GM23338 (cell line): ENCODE measurements around the gene R3HCC1L. TPM values are rescaled to one million over a fixed set of nuclear protein-coding genes. Genes with fewer than 3 reads are reported as not detected.
A peak's percentile ranks its signal among the peaks of the same experiment; 100 is the strongest.
"Not testable (repeated sequence)": the region's sequence is repeated elsewhere in the genome, so short reads cannot be mapped to it uniquely, and the experiment has no call there.

Experiments
- ATAC-seq: fragments of 200-7000 bp; cut with Tn5 transposase; 3 replicates; pipeline ENCODE4 v1.9.1; 2020
- DNase-seq: peaks from one replicate; pipeline ENCODE4 v3.0.0-alpha.2; 2015; ENCODE audit warnings: low spot score
- H2AFZ ChIP-seq: fragments of 200-600 bp; sonication (generic); 2 replicates; pipeline ENCODE4 v1.8.0; 2016; ENCODE audit warnings: antibody characterized with exemption, mild to moderate bottlenecking, moderate library complexity
- H3F3A ChIP-seq: fragments of 200-600 bp; sonication (generic); replicated peaks from 2 replicates; pipeline ENCODE4 v1.8.0; 2017; ENCODE audit warnings: antibody characterized with exemption, mixed run types, low read depth
- H3K27ac ChIP-seq: fragments of 200-600 bp; sonication (generic); 2 replicates; pipeline ENCODE4 v1.6.1; 2016; ENCODE audit warnings: low read depth
- H3K27me3 ChIP-seq: fragments of 200-600 bp; sonication (generic); 2 replicates; pipeline ENCODE4 v1.8.0; 2016; ENCODE audit warnings: mild to moderate bottlenecking, mixed run types, moderate library complexity; ENCODE audit not compliant: insufficient read depth
- H3K36me3 ChIP-seq: fragments of 200-600 bp; sonication (generic); 2 replicates; pipeline ENCODE4 v1.8.0; 2016; ENCODE audit warnings: mild to moderate bottlenecking; ENCODE audit not compliant: insufficient read depth
- H3K4me1 ChIP-seq: fragments of 200-600 bp; sonication (generic); 2 replicates; pipeline ENCODE4 v1.8.0; 2016; ENCODE audit warnings: mild to moderate bottlenecking, moderate library complexity; ENCODE audit not compliant: insufficient read depth
- H3K4me2 ChIP-seq: fragments of 200-600 bp; sonication (generic); 2 replicates; pipeline ENCODE4 v1.7.1; 2017; ENCODE audit warnings: mixed run types
- H3K4me3 ChIP-seq: fragments of 200-600 bp; sonication (generic); 2 replicates; pipeline ENCODE4 v1.6.1; 2016; ENCODE audit warnings: mixed run types
- H3K79me2 ChIP-seq: fragments of 200-600 bp; sonication (generic); replicated peaks from 2 replicates; pipeline ENCODE4 v1.8.0; 2017; ENCODE audit warnings: mild to moderate bottlenecking; ENCODE audit not compliant: insufficient read depth
- H3K9me2 ChIP-seq: fragments of 200-600 bp; sonication (generic); 2 replicates; pipeline ENCODE4 v1.8.0; 2017; ENCODE audit not compliant: insufficient read depth
- H4K20me1 ChIP-seq: fragments of 200-600 bp; sonication (generic); replicated peaks from 2 replicates; pipeline ENCODE4 v1.8.0; 2017; ENCODE audit warnings: mild to moderate bottlenecking; ENCODE audit not compliant: insufficient read depth
- H3K27ac Mint-ChIP-seq: 2 replicates; pipeline ENCODE4 v1.8.0; 2020; ENCODE audit warnings: inconsistent platforms, mild to moderate bottlenecking, moderate library complexity, mixed read lengths
- H3K27me3 Mint-ChIP-seq: 3 replicates; pipeline ENCODE4 v1.8.0; 2022; ENCODE audit warnings: low read depth, mild to moderate bottlenecking, moderate library complexity, mixed read lengths, inconsistent platforms; ENCODE audit not compliant: insufficient read depth, poor library complexity
- H3K36me3 Mint-ChIP-seq: 3 replicates; pipeline ENCODE4 v1.8.0; 2021; ENCODE audit warnings: low read depth, mild to moderate bottlenecking, inconsistent platforms, moderate library complexity, mixed read lengths
- H3K4me1 Mint-ChIP-seq: 3 replicates; pipeline ENCODE4 v1.8.0; 2020; ENCODE audit warnings: mild to moderate bottlenecking, inconsistent platforms, mixed read lengths
- H3K4me3 Mint-ChIP-seq: 3 replicates; pipeline ENCODE4 v1.8.0; 2021; ENCODE audit warnings: moderate library complexity, mild to moderate bottlenecking, inconsistent platforms, mixed read lengths
- H3K9me3 Mint-ChIP-seq: 3 replicates; pipeline ENCODE4 v1.8.0; 2020; ENCODE audit warnings: moderate library complexity, mild to moderate bottlenecking, inconsistent platforms, mixed read lengths
- CTCF ChIP-seq, 2 experiments: fragments of 200-600 bp in 1 of 2; sonication (generic) in 1 of 2; conservative IDR thresholded peaks; 2 replicates each; pipeline versions ENCODE4 v1.5.1 to v1.6.1; 2016 to 2017; ENCODE audit warnings: antibody characterized with exemption in 2 of 2, low read depth in 2 of 2, mild to moderate bottlenecking in 2 of 2, moderate library complexity in 1 of 2
- EZH2 ChIP-seq: fragments of 200-600 bp; sonication (generic); IDR thresholded peaks from one replicate; pipeline ENCODE4 v1.8.0; 2017; ENCODE audit warnings: antibody characterized with exemption, mild to moderate bottlenecking, low read depth; ENCODE audit not compliant: unreplicated experiment
- JUNB ChIP-seq: IDR thresholded peaks from one replicate; pipeline ENCODE4 v1.6.1; 2016; ENCODE audit warnings: antibody characterized with exemption; ENCODE audit not compliant: unreplicated experiment
- ZNF331 ChIP-seq: fragments of 250-450 bp; sonication (Bioruptor Pico); IDR thresholded peaks from 2 replicates; pipeline ENCODE4 v1.5.0; 2020; ENCODE audit warnings: low read depth, mild to moderate bottlenecking, moderate library complexity
- ZNF462 ChIP-seq: fragments of 250-450 bp; sonication (Bioruptor Pico); IDR thresholded peaks from 2 replicates; pipeline ENCODE4 v1.5.0; 2020; ENCODE audit warnings: mild to moderate bottlenecking, moderate library complexity
- polyA plus RNA-seq: library from polyadenylated mRNA; unstranded; fragments of >200 nt; fragmentation: Nextera tagmentation; extraction: Ambion mirVana; gene quantifications from 2 replicates; pipeline ENCODE4 v1.2.1, GENCODE V29; 2016
- total RNA-seq: library from RNA; depleted of rRNA; stranded (reverse); fragments of >200 nt; shearing (Covaris generic); gene quantifications from 2 replicates; pipeline ENCODE4 v1.2.3, GENCODE V29; 2014

R3HCC1L gene
- total and polyA plus RNA-seq, 2 experiments from 2014 or later = 9.3 to 15.8 TPM

DNA sequence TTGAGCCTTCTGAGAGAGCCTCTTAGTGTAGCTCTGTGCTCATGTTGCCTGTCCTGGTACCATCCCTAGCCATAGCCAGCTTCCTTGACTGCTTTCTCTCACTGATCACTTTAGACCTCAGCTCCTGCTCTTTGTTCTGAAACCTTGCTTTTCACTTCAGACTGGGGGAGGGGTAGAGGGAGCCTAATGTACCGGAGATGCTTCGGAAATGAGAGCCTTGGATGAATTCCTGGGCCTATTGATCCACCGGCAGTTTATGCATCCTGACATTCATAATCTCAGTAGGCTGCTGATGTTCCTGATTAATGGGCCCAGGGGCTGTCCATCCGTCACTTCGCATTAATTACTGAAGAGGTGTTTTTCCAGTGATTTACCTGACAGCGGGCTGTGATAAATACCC is 38.8 kb downstream of the R3HCC1L start:
- H3K4me1 ChIP-seq = peaks cover 41% of the 10 kb centered on the region
- no peaks in the 10 kb centered on the region for H3K9me2 ChIP-seq
- H3K79me2 ChIP-seq = peaks cover 43% of the 10 kb centered on the region
- Mint-ChIP-seq H3K36me3 (peaks cover 15% of the 10 kb centered on the region; the same call in 2 of the 3 replicates), H3K4me3 (peak overlapping the region; percentile 37; the same call in 2 of the 3 replicates), H3K27ac (peak overlapping the region; percentile 88), H3K27me3 (peaks cover 2% of the 10 kb centered on the region), H3K9me3 (peaks cover 4% of the 10 kb centered on the region; the same call in 2 of the 3 replicates), H3K4me1 (peaks cover 50% of the 10 kb centered on the region)
- TF ChIP-seq ZNF462 (CRISPR knock-in tag) (no peak), CTCF (conservative IDR thresholded peaks at IDR 0.05; ENCODE audit: low read depth in 2 of 2) (no peak), ZNF331 (CRISPR knock-in tag) (no peak), JUNB (no peak), EZH2 (no peak)
- ATAC-seq (peak; percentile 85), DNase-seq (peak; percentile 78)
- H3K36me3 ChIP-seq = no peaks in the 10 kb centered on the region
- H2AFZ ChIP-seq = no peak overlapping the region
- H3F3A ChIP-seq = no peaks in the 10 kb centered on the region
- H3K4me2 ChIP-seq = peak overlapping the region; percentile 40
- no peaks in the 10 kb centered on the region for H3K27me3 ChIP-seq
- peak overlapping the region; percentile 29; the same call in 1 of the 2 replicates for H3K4me3 ChIP-seq
- H3K27ac ChIP-seq = peak overlapping the region; percentile 1; the same call in 1 of the 2 replicates
- no peaks in the 10 kb centered on the region for H4K20me1 ChIP-seq

DNA sequence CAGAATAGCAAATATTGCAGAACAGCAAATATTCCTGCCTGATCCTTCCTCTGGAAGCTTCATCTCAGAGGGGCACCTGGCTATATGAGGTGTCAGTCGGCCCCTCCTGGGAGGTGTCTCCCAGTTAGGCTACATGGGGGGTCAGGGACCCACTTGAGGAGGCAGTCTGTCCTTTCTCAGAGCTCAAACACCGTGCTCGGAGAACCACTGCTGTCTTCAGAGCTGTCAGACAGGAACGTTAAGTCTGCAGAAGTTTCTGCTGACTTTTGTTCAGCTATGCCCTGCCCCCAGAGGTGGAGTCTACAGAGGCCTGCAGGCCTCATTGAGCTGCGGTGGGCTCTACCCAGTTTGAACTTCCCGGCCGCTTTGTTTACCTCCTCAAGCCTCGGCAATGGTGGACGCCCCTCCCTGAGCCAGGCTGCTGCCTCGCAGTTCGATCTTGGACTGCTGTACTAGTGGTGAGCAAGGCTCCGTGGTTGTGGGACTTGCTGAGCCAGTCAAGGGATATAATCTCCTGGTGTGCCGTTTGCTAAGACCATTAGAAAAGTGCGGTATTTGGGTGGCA is 48.0 kb downstream of the R3HCC1L start:
- not testable (repeated sequence) for H2AFZ ChIP-seq, H3F3A ChIP-seq, H3K4me3 ChIP-seq, H3K4me1 ChIP-seq, H3K4me2 ChIP-seq, H3K4me3 Mint-ChIP-seq, H4K20me1 ChIP-seq, H3K27me3 ChIP-seq, H3K27ac ChIP-seq, H3K36me3 ChIP-seq, H3K27ac Mint-ChIP-seq, ATAC-seq, DNase-seq, H3K27me3 Mint-ChIP-seq, H3K9me2 ChIP-seq, H3K4me1 Mint-ChIP-seq
- H3K9me3 Mint-ChIP-seq = peaks cover 30% of the 10 kb centered on the region
- H3K79me2 ChIP-seq = peaks cover 62% of the 10 kb centered on the region
- peaks cover 60% of the 10 kb centered on the region for H3K36me3 Mint-ChIP-seq
